ENCODE results near the gene ZNF43. TPM values are rescaled to one million over a fixed set of nuclear protein-coding genes. Genes with fewer than 3 reads are reported as not detected.

ZNF43 gene
- total RNA-seq, 1 donor from 2014 or later: 12.9 TPM

DNA sequence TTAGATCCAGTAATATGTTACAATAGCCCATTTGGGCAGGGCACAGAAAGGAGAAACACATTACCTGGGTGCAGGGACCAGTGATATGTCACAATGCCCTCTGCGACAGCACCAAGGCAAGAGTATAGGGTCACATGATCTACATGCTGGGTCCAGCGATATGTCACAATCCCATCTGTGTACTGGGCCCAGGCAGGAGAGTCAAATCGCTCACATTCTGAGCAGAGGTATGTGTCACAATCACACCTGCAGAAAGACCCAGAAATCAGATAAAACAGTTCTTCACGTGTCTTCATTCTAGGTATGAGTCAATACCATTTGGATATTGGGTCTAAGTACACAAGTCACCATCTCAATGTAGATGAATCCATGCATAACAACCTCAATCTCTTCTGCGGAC, 7.1 kb upstream of the ZNF43 start:
- peaks cover 34% of the 10 kb centered on the region for H3K36me3 ChIP-seq
- no peaks in the 10 kb centered on the region for H3K9me3 ChIP-seq
- no peaks in the 10 kb centered on the region for H3K4me1 ChIP-seq
- no peak for ATAC-seq
- H3K27me3 ChIP-seq: no peaks in the 10 kb centered on the region
- no peak for DNase-seq
- TF ChIP-seq, protein P1, sequence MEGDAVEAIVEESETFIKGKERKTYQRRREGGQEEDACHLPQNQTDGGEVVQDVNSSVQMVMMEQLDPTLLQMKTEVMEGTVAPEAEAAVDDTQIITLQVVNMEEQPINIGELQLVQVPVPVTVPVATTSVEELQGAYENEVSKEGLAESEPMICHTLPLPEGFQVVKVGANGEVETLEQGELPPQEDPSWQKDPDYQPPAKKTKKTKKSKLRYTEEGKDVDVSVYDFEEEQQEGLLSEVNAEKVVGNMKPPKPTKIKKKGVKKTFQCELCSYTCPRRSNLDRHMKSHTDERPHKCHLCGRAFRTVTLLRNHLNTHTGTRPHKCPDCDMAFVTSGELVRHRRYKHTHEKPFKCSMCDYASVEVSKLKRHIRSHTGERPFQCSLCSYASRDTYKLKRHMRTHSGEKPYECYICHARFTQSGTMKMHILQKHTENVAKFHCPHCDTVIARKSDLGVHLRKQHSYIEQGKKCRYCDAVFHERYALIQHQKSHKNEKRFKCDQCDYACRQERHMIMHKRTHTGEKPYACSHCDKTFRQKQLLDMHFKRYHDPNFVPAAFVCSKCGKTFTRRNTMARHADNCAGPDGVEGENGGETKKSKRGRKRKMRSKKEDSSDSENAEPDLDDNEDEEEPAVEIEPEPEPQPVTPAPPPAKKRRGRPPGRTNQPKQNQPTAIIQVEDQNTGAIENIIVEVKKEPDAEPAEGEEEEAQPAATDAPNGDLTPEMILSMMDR (IDR thresholded peaks at IDR 0.05): no peak
- no peak overlapping the region for H3K27ac ChIP-seq
- intact Hi-C loops (cut with DNase I): no loop called here
- no peak overlapping the region for H3K4me3 ChIP-seq

DNA sequence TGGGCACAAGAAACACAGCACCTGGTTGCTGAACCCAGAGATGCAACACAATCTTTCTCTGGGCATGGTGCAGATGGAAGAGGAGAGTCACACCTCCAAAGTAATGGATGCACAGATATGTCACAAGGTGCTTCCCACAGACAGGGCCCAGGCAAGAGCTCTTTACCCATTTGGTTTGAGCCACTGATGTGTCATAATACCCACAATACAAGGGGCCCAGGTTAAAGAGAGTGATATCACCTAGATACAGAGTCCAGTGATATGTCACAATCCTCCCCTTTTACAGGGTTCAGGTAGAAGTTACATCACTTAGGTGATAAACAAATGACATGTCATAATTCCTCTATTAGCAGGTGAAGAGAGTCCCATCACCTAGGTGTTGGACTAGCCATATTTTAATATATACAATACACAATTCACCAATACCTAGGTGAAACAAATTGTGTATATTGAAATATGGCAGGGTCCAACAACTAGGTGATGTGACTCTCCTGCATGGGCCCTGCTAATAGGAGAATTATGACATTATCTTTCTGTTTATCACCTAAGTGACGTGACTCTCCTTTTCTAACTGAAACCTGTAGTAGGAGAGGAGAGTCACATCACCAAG, 5.6 kb upstream of the ZNF43 start:
- Histone ChIP-seq H3K9me3 (no peaks in the 10 kb centered on the region), H3K36me3 (peaks cover 34% of the 10 kb centered on the region), H3K27me3 (no peaks in the 10 kb centered on the region), H3K4me3 (no peak overlapping the region), H3K4me1 (peaks cover under 1% of the 10 kb centered on the region), H3K27ac (no peak overlapping the region)
- no peak for ATAC-seq
- TF ChIP-seq, protein P1 (IDR thresholded peaks at IDR 0.05): no peak
- intact Hi-C loops (cut with DNase I): no loop called here
- no peak for DNase-seq

DNA sequence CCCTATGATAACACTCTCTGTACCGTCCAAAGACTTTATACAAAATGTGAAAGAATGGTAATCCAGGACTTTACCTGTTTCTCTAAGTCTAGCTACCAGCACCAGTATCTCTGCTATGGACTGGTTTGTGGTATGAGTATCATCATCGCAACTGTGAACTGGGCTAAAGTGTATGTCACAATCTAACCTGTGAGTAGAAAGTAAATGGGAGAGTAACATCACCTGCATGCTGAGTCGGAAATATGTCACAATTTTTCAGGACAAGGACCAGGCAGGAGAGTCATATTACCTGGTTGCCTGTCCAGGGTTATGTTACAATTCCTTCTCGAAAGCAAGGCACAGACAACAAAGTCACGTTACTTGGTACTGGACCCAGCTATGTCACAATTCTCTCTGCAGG, 5.1 kb upstream of the ZNF43 start:
- DNase-seq (no peak), ATAC-seq (no peak)
- Histone ChIP-seq H3K27ac (no peak overlapping the region), H3K4me1 (peaks cover 4% of the 10 kb centered on the region), H3K9me3 (no peaks in the 10 kb centered on the region), H3K4me3 (no peak overlapping the region), H3K36me3 (peaks cover 34% of the 10 kb centered on the region), H3K27me3 (no peaks in the 10 kb centered on the region)
- TF ChIP-seq, protein P1 (IDR thresholded peaks at IDR 0.05): no peak
- intact Hi-C loops (cut with DNase I): no loop called here

DNA sequence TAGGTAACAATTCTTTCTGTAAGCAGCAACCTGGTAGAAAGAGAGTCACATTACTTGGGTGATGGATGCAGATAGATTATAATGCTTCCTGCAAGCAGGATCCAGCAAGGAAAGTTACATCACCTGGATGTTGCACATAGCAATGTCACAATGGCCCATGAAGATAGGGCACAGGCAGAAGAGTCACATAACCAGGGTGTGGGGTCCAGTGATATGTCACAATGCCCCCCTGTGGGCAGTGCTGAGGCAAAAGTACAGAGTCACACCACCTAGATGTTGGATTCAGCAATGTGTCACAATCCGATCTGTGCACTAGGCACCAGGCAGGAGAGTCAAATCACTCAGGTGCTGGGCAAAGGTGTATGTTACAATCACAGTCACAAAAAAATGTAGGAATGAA, 4.0 kb upstream of the ZNF43 start:
- ATAC-seq: no peak

DNA sequence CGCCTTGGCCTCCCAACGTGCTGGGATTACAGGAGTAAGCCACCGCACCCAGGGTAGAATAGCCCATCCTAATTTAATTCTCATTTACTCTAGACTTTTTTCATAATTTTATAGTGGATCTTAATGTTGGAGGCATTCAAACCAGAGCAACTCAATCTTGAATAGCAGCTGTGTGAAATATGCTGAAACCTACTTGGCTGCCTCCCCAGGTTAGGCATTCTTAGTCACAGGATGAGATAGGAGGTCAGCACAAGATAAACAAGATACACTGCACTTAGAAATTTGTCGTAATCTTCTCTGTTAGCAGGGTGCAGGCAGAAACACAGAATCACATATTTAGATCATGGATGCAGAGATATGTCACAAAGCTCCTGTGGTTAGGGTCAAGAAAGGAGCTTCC, 2.7 kb upstream of the ZNF43 start:
- no peak for ATAC-seq
- H3K4me3 ChIP-seq: no peak overlapping the region
- peaks cover 27% of the 10 kb centered on the region for H3K36me3 ChIP-seq
- no peak overlapping the region for H3K27ac ChIP-seq
- H3K27me3 ChIP-seq: no peaks in the 10 kb centered on the region
- H3K9me3 ChIP-seq: no peaks in the 10 kb centered on the region
- TF ChIP-seq, protein P1 (IDR thresholded peaks at IDR 0.05): no peak
- intact Hi-C loops (cut with DNase I): no loop called here
- no peak for DNase-seq
- H3K4me1 ChIP-seq: peaks cover 4% of the 10 kb centered on the region

More for the DNA sequence above, 4.0 kb upstream of the ZNF43 start:
- H3K4me1 ChIP-seq: peaks cover 4% of the 10 kb centered on the region
- no peak overlapping the region for H3K27ac ChIP-seq
- H3K27me3 ChIP-seq: no peaks in the 10 kb centered on the region
- no peak for DNase-seq
- H3K36me3 ChIP-seq: peaks cover 31% of the 10 kb centered on the region
- H3K4me3 ChIP-seq: no peak overlapping the region
- intact Hi-C loops (cut with DNase I): no loop called here
- H3K9me3 ChIP-seq: no peaks in the 10 kb centered on the region
- TF ChIP-seq, protein P1 (IDR thresholded peaks at IDR 0.05): no peak

DNA sequence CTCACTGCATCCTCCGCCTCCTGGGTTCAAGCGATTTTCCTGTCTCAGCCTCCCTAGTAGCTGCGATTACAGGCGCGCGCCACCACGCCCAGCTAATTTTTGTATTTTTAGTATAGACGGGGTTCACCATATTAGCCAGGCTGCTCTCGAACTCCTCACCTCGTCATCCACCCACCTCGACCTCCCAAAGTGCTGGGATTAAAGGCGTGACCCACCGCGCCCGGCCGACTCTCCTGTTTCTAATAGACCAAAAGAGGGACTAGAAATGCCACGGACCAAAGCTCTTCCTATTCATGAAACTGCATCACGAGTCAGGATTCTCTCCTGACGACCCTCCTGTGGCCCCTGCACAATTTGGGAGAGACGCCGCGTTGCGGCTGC, 563 bp downstream of the ZNF43 start:
- TF ChIP-seq, protein P1 (IDR thresholded peaks at IDR 0.05): no peak
- Histone ChIP-seq H3K27ac (peak overlapping the region; percentile 92), H3K36me3 (peaks cover 3% of the 10 kb centered on the region), H3K4me1 (peaks cover 4% of the 10 kb centered on the region), H3K27me3 (no peaks in the 10 kb centered on the region), H3K4me3 (peak overlapping the region; percentile 78), H3K9me3 (peaks cover 13% of the 10 kb centered on the region)
- intact Hi-C loops (cut with DNase I): no loop called here
- ATAC-seq (no peak), DNase-seq (no peak)

Measured in upper lobe of right lung (tissue), 1 donor.